ENCODE data around the gene PLIN4. TPM values are rescaled to one million over a fixed set of nuclear protein-coding genes. Genes with fewer than 3 reads are reported as not detected.

PLIN4 gene
- total and polyA plus RNA-seq, 2 donors (not counting 3 experiments of a cell fraction or from before 2014, with no cell fraction given) = 0.01 TPM; not detected in 1

DNA sequence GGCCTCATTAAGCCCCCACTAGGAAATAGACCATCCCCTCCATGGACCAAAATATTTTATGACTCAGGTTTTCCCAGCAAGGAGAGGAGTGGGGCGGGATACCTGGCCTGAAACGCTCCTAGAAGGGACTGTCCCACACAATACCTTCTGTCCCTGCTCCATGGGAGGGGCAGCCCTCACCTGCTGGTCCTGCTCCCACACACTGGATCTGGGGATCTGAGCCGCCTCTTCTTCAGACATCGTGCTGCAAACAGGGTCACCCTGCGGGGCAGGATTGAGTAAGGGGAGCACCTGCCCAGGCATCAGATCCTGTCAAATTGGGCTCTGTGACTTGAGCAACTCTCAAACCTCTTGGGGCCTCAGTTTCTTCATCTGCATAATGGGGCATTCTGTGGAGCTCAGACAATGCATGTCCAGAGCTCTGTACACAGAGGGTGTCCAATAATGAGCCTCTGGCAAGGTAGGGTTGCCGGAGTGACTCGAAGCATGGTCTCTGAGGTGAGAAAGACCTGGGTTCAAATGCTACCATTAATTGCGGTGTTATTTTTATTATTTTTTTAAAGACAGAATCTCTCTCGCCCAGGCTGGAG lies 15.6 kb upstream of the PLIN4 start:
- no peaks in the 10 kb centered on the region for H4K20me1 ChIP-seq (replicated peaks; ENCODE audit: control insufficient read depth, extremely low read depth, insufficient read depth, low read length)
- H3K4me2 ChIP-seq (ENCODE audit: insufficient read depth, low read length) = no peak overlapping the region
- H3K9me1 ChIP-seq (replicated peaks; ENCODE audit: control insufficient read depth, extremely low read depth, insufficient read depth, low read length) = no peaks in the 10 kb centered on the region
- no peaks in the 10 kb centered on the region for H3K9me3 ChIP-seq (replicated peaks; ENCODE audit: control insufficient read depth, insufficient read depth, low read length)
- CTCF ChIA-PET = interaction anchor here (1.5 to 4.1 kb wide), 4 partner anchors 10 to 102 kb away, joined by 6 to 92 read pairs (median 6); no protein-coding TSS in a partner anchor
- peaks cover 3% of the 10 kb centered on the region for H3K4me1 ChIP-seq (ENCODE audit: control insufficient read depth, extremely low read depth, insufficient read depth, low read length)
- dilution Hi-C loops (cut with MboI; ENCODE audit: extremely low pct_ligation_motif_present, low sequenced_read_pairs) = no loop called here
- no peak overlapping the region for H3K4me3 ChIP-seq (replicated peaks in 1 of 3; ENCODE audit: insufficient read depth in 1 of 3, low read depth in 1 of 3, low read length in 3 of 3)
- no peaks in the 10 kb centered on the region for H3K36me3 ChIP-seq (ENCODE audit: control insufficient read depth in 2 of 2, extremely low read depth in 1 of 2, insufficient read depth in 2 of 2, low read length in 2 of 2)
- TF ChIP-seq POLR2AphosphoS5 (IDR thresholded peaks at IDR 0.05; ENCODE audit: insufficient read depth, low read depth, low read length) (no peak), POLR2A (IDR thresholded peaks at IDR 0.05; ENCODE audit: low read depth, low read length) (no peak), MYC (IDR thresholded peaks at IDR 0.05; ENCODE audit: low read depth, low read length) (no peak)
- TF ChIP-seq, protein P1, sequence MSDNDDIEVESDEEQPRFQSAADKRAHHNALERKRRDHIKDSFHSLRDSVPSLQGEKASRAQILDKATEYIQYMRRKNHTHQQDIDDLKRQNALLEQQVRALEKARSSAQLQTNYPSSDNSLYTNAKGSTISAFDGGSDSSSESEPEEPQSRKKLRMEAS (IDR thresholded peaks at IDR 0.05; ENCODE audit: insufficient read depth, insufficient read length) = no peak
- POLR2A ChIA-PET = no interaction called here
- no peak overlapping the region for H3K9ac ChIP-seq (replicated peaks; ENCODE audit: extremely low read depth, insufficient read depth, low read length)
- H2AFZ ChIP-seq (ENCODE audit: low read depth, low read length) = no peak overlapping the region
- DNase-seq (ENCODE audit: low read depth, low spot score) (no peak), FAIRE-seq (no peak)
- intact Hi-C loops (cut with micrococcal nuclease) = no loop called here
- no TSS peak for BruUV-seq (replicated peaks)
- no peak overlapping the region for H3K27ac ChIP-seq (ENCODE audit: insufficient read depth, low read depth, low read length)
- no peaks in the 10 kb centered on the region for H3K27me3 ChIP-seq (ENCODE audit: control insufficient read depth in 2 of 2, insufficient read depth in 2 of 2, low read length in 2 of 2)
- H3K79me2 ChIP-seq (ENCODE audit: control insufficient read depth, insufficient read depth, low read length) = no peaks in the 10 kb centered on the region

DNA sequence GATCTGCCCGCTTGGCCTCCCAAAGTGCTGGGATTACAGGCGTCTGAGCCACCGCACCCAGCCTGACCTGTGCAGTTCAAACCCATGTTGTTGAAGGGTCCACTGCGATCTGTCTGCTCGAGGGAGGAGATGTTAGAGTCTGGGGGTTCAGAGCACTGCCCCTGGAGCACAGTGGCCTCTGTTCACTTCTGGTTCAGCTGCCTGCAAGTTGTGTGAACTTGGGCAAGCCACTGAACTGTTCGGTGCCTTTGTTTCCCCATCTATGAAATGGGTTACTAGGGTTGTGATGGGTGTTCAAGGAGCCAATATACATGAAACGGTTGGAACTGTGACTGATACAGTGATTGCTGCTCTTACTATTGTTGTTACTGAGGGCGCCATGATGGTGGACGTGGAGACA lies 15.0 kb upstream of the PLIN4 start:
- Histone ChIP-seq H3K4me3 (replicated peaks in 1 of 3; ENCODE audit: insufficient read depth in 1 of 3, low read depth in 1 of 3, low read length in 3 of 3) (no peak overlapping the region), H3K27me3 (ENCODE audit: control insufficient read depth in 2 of 2, insufficient read depth in 2 of 2, low read length in 2 of 2) (no peaks in the 10 kb centered on the region), H3K9me3 (replicated peaks; ENCODE audit: control insufficient read depth, insufficient read depth, low read length) (no peaks in the 10 kb centered on the region), H2AFZ (ENCODE audit: low read depth, low read length) (no peak overlapping the region), H3K79me2 (ENCODE audit: control insufficient read depth, insufficient read depth, low read length) (no peaks in the 10 kb centered on the region), H3K9me1 (replicated peaks; ENCODE audit: control insufficient read depth, extremely low read depth, insufficient read depth, low read length) (no peaks in the 10 kb centered on the region), H3K36me3 (ENCODE audit: control insufficient read depth in 2 of 2, extremely low read depth in 1 of 2, insufficient read depth in 2 of 2, low read length in 2 of 2) (no peaks in the 10 kb centered on the region), H3K9ac (replicated peaks; ENCODE audit: extremely low read depth, insufficient read depth, low read length) (no peak overlapping the region), H3K4me1 (ENCODE audit: control insufficient read depth, extremely low read depth, insufficient read depth, low read length) (peaks cover 3% of the 10 kb centered on the region), H3K27ac (ENCODE audit: insufficient read depth, low read depth, low read length) (no peak overlapping the region), H3K4me2 (ENCODE audit: insufficient read depth, low read length) (no peak overlapping the region), H4K20me1 (replicated peaks; ENCODE audit: control insufficient read depth, extremely low read depth, insufficient read depth, low read length) (no peaks in the 10 kb centered on the region)
- TF ChIP-seq GATA2 (IDR thresholded peaks at IDR 0.05; ENCODE audit: insufficient read depth, insufficient read length, low read depth, low read length) = no peak
- TF ChIP-seq POLR2AphosphoS5 (IDR thresholded peaks at IDR 0.05; ENCODE audit: insufficient read depth, low read depth, low read length) = no peak
- no TSS peak for BruUV-seq (replicated peaks)
- CTCF ChIA-PET = interaction anchor here (4.1 kb wide), 1 partner anchor 9 kb away, joined by 92 read pairs; no protein-coding TSS in a partner anchor
- intact Hi-C loops (cut with micrococcal nuclease) (no loop called here), dilution Hi-C loops (cut with MboI; ENCODE audit: extremely low pct_ligation_motif_present, low sequenced_read_pairs) (no loop called here)
- FAIRE-seq (no peak), DNase-seq (ENCODE audit: low read depth, low spot score) (no peak)
- POLR2A ChIA-PET = no interaction called here
